HG02571 (cell line): ENCODE measurements around the gene PCSK5.

Experiments used
- ATAC-seq: cut with Tn5 transposase; IDR thresholded peaks from one replicate; pipeline ENCODE4 v1.9.1; 2021; ENCODE audit warnings: mild to moderate bottlenecking, moderate library complexity; ENCODE audit not compliant: unreplicated experiment

Gene PCSK5

DNA sequence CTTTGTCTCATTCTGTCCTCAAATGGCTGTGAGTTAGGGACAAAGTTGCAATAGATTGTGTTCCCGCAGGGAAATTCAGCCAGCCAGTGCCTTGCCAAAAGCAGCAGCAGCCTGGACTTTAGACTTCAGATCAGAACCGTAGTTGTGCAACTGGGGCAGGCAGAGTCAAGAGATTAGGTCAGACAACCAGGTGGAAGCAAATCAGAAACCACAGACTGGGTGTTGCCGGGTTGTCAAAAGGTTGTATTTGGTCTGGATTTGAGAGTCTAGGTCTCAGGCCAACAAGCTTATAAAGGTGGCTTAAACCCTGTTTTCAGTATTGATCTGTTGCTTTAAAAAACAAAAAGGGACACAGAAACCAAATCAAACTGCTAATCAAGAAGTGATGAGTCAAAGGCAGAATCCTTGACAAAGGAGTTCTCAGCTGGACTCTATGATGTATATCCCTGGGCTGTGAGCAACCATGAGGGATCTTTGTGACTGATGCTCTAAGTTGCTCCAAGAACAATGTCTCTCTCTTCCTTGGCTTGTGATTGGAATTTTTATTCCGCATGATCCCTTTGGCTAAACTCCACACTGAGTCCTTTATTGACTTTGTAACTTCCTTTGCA, 482.8 kb downstream of the PCSK5 start:
- no peak for ATAC-seq

DNA sequence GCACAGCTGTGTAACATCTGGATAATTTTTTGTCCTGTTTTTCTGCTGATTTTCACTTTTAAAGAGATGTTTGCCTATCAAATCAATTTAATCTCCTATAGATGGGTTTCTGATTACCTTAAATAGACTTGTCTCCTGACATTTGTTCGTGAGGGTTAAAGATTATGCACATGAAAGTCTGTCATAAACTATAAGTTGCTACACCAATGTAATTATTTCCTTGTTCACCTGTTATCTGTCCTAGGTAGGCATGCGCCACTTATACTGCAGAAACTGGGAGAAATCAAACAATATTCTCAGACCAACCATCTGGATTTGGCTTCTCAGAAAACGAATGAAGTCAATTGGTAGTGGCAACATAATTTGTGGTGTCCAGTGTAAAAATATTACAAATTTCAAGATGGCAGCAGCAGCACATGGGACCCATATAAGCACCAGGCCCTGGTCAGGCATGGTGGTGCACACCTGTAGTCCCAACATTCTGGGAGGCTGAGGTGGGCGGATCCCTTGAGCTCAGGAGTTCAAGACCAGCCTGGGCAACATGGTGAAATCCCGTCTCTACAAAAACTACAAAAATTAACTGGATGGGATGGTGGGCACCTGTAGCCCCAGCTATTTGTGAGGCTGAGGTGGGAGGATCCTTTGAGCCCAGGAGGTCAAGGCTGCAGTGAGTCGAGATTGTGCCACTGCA, 483.5 kb downstream of the PCSK5 start:
- ATAC-seq = no peak

DNA sequence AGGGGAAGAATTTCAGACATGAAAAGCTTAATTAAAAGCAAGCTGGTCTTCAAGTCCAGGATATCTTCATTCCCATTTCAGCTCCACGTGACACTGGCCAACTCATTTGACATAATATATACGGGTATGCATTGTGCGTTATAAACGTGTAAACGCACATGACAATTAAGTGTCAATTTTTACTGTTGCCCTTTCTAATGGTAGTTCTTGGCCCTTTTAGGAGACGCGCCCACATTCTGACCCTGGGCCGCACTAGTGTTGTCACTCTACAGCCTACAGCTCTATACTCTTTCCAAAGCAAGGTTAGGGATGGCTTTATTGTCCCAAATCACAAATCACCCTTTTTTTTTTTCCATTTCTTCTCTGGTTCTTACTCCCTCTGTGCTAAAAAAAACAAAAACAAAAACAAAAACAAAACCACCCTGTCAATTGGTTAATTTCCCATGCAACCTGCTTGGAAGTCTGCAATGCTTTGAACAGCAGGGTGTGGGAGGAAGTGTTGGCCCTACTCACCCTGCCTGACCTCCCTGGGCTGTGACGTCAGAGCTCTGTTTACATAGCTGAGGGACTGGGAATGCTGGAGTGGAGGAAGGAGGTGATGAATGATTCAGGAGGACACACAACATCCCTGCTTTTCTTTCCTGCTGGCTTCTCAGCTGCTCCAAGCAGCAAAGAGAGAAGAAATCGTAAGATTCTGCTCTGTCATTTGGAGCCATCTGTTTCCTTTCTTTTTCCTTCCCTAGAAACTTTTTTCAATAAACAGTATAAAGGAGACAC, 484.5 kb downstream of the PCSK5 start:
- no peak for ATAC-seq

DNA sequence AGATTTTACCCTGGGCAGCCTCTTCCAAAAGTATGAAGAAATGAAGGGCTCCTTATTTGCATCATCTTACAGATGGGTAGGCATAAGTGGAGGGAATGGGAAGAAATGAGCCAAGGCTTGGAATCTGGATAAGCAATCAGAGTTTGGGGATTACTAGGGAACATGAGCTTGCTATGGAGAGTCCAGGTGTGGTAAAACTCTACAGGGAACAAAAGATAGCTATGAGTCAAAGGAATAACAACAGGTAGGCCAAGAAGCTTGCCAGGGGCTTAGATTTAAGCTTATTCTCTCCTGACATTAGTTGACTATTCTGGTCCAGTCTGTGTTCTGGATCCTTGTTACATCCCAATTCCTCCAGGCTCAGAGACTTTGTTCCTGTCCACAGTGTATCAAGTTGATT, 487.3 kb downstream of the PCSK5 start:
- ATAC-seq = no peak

DNA sequence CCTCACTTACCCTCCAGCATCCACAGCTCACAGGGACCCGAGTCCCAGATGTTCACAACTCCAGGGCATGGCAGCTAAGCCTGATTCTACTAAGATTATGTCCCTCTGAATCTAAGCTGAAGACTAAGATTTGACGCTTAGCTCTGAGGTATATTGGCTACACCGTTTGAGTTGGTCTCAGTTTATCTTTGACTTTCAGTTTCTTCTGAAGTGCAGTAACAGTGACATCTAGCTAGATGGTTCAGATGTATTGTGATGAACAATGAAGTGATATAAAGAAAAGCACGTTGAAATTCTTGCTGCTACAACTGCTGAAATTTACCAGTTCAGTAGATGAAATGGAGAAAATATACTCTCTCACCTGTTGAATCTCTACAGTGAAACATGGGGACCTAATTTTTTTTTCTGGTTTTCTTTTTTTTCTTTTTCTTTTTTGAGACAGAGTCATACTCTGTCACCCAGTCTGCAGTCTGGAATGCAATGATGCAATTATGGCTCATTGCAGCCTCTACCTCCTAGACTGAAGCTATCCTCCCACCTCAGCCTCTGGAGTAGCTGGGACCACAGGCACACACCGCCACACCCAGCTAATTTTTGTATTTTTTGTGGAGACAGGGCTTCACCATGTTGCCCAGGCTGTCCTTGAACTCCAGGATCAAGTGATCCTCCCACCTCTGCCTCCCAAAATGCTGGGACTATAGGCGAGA, 488.0 kb downstream of the PCSK5 start:
- ATAC-seq = no peak

DNA sequence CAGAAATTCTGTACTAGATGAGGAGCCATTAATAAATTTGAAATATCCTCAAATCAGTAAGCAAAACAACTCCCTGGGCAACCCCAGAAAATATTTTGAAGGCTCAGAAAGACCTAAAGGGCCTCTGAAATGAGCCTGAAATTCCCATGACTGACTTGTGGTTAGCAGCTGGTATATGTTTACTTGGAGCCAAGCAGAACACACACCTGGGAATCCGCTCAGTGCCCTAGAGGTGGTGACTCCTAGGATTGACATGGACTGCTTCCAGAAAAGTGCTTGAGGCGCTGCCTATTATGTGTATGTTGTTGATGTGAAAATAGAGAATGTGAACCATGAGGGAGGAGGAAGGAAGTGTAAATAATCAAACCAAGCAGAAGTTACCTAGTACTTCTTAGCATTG, 489.0 kb downstream of the PCSK5 start:
- ATAC-seq = no peak

DNA sequence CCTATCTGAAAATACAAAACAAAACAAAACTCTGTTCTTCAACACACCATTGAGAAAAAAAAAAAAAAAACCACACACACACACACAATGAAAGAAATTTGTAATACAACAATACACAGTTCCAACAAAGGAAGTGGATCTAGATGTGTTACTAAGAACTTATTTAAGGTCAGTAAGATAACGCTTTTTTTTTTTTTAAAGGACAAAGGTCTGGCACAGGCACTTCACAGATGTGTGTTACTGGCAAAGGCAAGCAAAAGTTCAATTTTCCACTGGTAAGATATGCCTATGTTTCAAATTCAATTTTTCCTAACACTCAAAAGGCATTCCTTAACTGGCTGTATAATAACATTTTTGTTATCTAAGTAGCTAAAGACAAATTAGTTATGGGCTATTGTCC, 500.2 kb downstream of the PCSK5 start:
- ATAC-seq = no peak

DNA sequence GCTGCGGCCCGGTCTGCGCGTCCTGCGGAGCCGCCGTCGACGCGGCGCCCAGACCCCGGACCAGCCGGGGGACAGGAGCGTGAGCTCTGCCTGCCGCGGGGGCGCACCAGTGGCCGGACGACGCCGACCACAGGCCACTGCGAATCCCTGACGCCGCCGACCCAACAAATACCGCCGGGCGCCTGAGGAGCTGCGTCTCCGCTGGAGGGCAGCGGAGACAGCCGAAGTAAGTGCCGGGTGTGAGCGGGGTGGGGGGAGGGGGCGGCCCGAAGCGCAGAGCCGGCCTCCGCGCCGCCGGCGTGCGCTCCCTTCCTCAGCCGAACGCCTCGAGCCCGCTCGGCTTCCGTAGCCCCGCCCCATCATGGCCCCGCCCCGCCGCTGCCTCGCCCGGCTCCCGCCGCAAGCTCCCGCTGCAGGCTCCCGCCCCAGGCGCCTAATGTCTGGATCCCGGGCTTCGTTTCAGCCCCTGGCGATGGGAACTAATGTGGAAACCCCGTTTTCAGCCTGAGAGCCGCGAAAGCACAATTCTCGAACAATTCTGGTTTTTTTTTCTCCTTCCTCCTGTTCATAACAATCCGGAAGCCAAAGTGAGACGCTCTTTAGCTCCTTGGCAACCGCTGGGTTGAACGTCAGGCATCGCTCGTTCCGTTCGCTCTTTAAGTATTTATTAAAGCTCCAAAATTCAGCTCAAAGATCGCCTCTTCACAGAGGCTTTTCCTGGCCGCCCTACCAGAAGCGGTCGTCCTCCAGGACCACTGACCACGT, 503.9 kb downstream of the PCSK5 start, which contains the start of gene RFK:
TSS of gene RFK (minus strand) at position 232 of the 765 bp plus-strand sequence. CDS start 255 bp downstream, outside the sequence.
- peak; percentile 64 for ATAC-seq

DNA sequence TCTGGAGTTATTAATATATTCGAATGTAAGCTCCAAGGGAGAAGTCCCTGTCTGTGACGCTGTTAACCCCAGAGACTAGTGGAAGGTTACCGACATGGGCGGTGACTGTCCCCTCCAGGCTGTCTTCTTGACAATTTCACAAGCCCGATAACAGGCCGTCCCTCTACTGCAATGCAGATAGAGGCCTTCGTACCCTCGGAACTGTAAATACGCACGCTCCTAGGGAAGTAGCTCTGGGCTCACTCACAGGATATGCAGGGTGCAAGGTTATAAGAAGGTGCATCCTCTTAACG, 504.4 kb downstream of the PCSK5 start:
- peak; percentile 43 for ATAC-seq

DNA sequence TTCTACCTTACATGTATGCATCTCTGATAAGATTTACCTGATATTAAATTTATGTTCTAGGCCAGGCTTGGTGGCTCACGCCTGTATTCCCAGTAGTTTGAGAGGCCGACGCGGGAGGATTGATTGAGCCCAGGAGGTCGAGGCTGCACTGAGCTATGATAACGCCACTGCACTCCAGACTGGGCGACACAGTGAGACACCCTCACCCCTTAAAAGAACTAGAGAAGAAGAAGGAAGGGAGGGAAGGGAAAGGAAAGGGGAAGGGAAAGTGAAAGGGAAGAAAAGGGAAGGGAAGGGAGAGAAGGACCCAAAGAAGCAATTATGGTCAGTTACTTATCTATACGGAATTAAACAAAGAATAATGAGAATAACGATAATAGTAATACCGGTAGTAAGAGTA, 504.9 kb downstream of the PCSK5 start:
- no peak for ATAC-seq

DNA sequence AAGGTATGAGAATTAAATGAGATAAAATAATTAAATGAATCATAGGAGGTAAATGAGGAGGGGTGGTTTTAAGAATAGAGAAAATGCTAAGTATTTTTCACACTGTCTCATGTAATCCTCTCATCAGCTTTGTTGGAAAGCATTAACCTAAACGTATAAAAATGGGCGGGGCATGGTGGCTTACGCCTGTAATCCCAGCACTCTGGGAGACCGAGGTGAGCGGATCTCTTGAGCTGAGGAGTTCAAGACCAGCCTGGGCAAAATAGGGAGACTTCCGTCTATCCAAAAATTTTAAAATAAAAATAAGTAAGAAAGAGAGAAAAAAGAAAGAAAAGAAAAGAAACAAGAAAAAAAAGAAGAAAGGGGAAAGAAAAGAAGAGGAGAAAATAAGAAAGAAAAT, 505.7 kb downstream of the PCSK5 start:
- ATAC-seq = no peak

DNA sequence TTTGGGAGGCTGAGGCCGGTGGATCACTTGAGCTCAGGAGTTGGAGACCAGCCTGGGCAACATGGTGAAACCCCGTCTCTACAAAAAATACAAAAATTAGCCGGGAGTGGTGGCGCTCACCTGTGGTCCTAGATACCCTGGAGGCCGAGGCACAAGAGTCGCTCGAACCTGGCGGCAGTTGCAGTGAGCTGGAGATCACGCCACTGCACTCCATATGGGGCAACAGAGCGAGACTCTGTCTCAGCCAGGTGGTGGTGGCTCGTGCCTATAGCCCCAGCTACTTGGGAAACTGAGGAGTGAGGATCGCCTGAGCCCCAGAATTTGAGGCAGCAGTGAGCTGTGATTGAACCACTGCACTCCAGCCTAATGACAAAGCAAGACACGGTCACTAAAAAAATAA, 506.1 kb downstream of the PCSK5 start:
- ATAC-seq = no peak

DNA sequence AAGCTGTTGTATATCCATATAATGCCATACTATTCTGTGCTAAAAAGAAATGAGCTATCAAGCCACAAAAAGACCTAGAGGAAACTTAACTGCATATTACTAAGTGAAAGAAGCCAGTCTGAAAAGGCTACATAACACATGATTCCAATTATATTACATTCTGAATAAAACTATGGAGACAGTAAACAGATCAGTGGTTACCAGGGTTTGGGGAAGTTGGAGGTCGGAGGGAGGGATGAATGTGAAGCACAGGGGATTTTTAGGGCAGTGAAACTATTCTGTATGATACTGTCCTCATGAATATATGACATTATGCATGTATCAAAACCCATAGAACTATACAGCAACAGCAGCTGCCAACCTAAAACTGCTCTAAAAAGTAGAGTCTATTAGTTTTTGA, 509.4 kb downstream of the PCSK5 start:
- no peak for ATAC-seq

DNA sequence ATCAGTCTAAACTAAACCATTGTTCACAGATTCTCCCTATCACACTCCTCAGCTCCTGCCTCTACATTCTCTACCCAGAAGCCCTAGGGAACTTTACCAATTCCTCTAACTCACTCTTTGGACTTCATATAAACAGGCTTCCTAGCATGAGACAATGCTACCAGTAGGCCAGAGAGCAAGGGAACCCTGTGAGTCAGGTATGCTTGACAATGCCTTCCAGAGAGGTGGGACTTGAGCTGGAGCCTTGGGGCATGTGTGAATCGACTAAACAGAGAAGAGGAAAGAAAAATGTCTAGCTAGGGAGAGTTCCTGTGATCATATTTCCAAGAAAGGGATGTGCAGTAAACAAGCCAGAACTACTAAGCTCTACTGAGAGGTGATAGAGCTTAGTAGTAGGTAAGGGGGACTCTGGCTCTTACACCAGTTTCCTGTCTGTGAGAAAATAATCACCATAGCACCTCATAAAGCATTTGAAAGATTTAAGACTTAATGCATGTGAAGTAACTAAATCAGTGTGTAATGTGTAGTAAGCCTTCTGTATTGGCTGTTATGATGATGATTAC, 510.1 kb downstream of the PCSK5 start:
- ATAC-seq = no peak

DNA sequence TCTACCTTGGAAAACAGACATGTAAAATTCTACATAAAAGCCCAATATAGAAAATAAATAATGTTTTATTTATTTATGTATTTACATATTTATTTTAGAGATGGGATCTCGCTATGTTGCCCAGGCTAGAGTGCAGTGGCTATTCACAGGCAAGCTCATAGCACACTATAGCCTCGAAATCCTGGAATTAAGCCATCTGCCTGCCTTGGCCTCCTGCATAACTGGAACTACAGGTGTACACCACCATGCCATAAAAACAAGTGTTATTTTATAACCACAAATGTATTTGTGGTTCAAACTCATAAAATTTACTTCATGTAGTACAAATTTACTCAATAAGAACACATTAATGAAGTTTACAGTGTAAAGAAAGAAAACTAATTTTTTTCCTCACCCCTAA, 510.7 kb downstream of the PCSK5 start:
- ATAC-seq = no peak

DNA sequence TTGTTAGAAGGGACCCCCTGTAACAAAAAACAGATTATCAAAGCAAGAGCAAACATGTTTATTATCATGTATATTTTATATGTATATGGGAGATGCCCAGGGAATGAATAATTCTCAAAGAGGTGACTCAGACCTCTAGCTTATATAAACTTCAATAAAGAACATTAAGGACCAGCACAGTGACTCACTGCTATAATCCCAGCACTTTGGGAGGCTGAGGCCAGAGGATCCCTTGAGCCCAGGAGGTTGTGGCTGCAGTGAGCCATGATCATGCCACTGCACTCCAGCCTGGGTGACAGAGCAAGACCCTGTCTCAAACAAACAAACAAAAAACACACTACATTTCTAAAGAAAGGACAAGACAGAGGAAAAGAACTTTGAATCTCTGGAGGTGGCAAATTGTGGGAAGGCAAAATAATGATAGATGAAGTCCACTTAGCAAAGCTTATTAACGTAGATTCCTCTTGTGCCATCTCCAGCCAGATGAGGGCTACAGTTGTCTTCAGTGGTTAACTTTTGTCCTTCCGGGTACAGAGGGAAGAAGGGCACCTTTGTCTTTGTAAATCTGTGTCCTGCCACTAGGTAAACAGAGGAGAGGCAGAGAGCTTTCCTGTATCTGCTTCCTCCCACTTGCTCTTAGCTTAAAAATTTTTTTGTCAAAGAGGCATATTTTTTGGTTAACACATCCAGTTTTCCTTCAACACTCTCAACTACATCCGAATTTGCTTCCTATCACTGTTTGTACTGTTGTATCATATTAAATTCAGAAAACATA, 511.3 kb downstream of the PCSK5 start:
- no peak for ATAC-seq

DNA sequence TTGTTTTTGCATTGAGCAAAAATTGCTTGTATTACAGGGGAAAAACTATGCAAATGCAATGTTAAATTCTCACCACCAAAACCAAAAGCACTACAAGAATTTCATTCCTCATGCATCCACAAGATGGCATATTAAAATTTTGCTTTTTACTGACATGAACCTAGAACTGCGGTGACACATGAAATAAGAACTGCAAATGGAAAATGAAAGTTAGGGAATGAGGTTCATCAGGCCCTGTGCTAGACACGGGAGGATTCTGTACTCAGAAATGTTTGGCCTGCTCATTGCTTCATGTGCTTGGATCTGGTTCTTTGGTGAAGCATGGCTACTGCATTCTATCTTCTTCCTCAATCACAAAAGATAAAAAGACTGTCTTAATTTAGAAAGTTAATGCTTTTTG, 512.9 kb downstream of the PCSK5 start:
- ATAC-seq = peak; percentile 82

DNA sequence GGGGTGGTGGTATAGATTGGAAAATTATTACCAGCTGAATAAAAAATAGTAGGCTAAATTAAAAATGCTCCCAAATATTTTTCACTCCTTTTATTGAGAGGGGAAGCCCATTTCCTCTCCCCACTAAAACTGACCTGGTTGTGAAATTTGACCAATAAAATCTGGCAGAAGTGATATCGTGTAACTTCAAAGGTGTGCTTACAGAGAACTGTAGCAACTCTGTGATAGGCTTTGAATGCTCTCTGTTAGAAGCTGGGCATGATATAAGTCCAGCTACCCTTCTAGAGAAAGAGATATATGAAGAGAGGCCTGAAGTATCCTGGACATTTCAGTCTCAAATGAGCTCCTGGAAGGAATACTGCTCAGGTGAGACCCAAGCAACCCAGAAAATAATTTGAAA, 513.9 kb downstream of the PCSK5 start:
- ATAC-seq = no peak

DNA sequence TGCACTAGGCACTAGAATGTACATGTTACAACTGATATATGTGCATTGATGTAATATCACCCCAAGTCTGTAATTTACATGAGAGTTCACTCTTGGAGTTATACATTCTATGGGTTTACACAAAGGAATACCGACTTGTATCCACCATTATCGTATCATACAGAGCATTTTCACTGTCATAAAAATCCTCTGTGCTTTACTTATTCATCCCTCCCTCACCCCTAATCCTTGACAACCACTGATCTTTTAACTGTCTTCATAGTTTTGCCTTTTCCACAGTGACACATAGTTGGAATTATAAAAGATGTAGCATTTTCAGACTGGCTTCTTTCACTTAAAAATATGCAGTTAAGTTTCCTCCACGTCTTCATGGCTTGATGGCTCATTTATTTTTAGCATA, 514.9 kb downstream of the PCSK5 start:
- ATAC-seq = no peak

DNA sequence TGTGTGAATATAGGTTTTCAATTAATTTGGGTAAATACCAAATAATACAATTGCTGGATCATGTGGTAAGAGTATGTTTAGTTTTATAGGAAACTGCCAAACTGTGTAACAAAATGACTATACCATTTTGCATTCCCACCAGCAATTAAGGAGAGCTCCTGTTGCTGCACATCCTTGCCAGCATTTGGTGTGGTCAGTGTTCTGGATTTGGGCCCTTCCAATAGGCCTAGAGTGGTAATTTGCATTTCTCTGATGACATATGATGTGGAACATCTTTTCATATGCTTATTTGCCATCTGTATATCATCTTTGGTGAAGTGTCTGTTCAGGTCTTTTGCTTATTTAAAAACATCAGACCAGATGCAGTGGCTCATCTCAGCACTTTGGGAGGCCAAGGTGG, 515.4 kb downstream of the PCSK5 start:
- ATAC-seq = no peak
